ENCODE data around the gene TMEM54. TPM values are rescaled to one million over a fixed set of nuclear protein-coding genes. Genes with fewer than 3 reads are reported as not detected.

TMEM54 gene
- polyA plus RNA-seq, 1 experiment: 34.9 TPM

DNA sequence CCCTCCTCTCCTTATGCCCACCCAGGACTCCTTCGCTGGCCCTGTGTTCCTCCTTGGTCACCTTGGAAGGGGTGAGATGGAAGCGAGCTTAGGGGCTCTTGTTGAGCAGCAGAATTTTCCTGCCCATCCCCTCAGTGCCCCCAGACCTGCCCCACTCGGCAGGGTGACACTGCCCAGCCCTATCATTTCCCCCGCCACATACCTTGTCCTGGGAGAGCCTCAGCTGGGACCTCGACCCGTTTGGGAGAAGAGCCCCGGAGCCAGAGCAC is 29.1 kb downstream of the TMEM54 start:
- Histone ChIP-seq H3K4me3 (ENCODE audit: low read depth, low read length) (no peak overlapping the region), H3K27me3 (ENCODE audit: control insufficient read depth, insufficient read depth, low read length) (peaks cover 7% of the 10 kb centered on the region), H3K36me3 (ENCODE audit: control insufficient read depth, insufficient read depth, low read length) (no peaks in the 10 kb centered on the region; the same call in 1 of the 2 replicates)
- CTCF ChIA-PET: interaction anchor here (0.6 to 6.7 kb wide), 22 partner anchors 9 to 471 kb away, joined by 3 to 53 read pairs (median 5); partner anchors contain the start of genes HPCA and YARS1
- POLR2A ChIA-PET: no interaction called here
- TF ChIP-seq CTCF (IDR thresholded peaks at IDR 0.05; ENCODE audit: insufficient read depth, low read depth, low read length): no peak
- DNase-seq (ENCODE audit: low read depth): no peak

- CTCF ChIA-PET: interaction anchor here (0.6 to 6.7 kb wide), 22 partner anchors 10 to 471 kb away, joined by 3 to 53 read pairs (median 5); partner anchors contain the start of genes HPCA and YARS1
- POLR2A ChIA-PET: no interaction called here
- peaks cover 7% of the 10 kb centered on the region for H3K27me3 ChIP-seq (ENCODE audit: control insufficient read depth, insufficient read depth, low read length)
- DNase-seq (ENCODE audit: low read depth): no peak
- H3K36me3 ChIP-seq (ENCODE audit: control insufficient read depth, insufficient read depth, low read length): no peaks in the 10 kb centered on the region; the same call in 1 of the 2 replicates
- no peak overlapping the region; the same call in 1 of the 2 replicates for H3K4me3 ChIP-seq (ENCODE audit: low read depth, low read length)
- no peak for TF ChIP-seq CTCF (IDR thresholded peaks at IDR 0.05; ENCODE audit: insufficient read depth, low read depth, low read length)
Measured at GRCh38 chr1:32871364-32872191, 29.6 kb downstream of the TMEM54 start.

DNA sequence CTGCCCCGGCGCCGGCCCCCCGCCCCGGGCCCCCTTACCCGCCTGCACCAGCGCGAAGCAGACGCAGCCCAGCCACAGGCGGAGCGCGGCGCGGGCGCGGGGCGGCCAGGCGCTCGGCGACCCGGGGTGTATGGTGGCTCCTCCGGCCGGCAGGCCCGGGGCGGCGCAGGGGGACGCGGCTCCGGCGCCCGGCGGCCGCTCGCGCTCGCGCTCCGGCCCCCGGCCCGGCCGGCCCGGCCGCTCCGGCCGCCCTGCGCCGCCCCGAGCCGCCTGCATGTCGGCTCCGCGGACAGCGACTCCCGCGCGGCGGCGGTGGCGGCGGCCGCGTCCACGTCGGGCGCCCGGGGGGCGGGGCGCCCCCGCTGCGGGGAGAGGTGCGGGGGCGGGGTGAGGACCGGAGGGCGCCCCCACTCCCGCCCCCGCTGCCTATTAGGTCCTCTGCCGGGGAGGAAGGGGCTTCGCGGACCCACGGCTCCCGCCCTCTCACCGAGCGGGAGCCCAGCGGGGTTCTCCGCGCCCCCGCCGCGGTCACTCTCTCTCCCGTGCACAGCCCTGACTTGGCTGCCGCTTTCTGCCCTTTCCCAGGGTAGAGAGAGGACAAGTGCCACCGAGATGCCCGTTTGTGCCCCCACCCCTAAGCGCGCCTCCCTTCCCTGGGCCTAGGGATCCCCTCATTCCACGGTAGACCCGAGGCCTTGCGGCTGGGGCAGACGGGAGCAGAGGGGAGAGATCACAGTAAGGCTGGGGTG is 30.4 kb downstream of the TMEM54 start, which contains the start of gene FNDC5:
TSS of gene FNDC5 (minus strand) at position 298 of the 749 bp plus-strand sequence.
- TF ChIP-seq CTCF (IDR thresholded peaks at IDR 0.05; ENCODE audit: insufficient read depth, low read depth, low read length): 0 out of 2 replicates have a peak, but pooled peaks have one; percentile 1
- H3K4me3 ChIP-seq (ENCODE audit: low read depth, low read length): peak within 1 kb of the TSS; percentile 40
- POLR2A ChIA-PET: interaction anchor here (0.5 kb wide), 1 partner anchor 22 kb away, joined by 12 read pairs; no protein-coding TSS in a partner anchor
- peaks cover 7% of the 10 kb centered on the region for H3K27me3 ChIP-seq (ENCODE audit: control insufficient read depth, insufficient read depth, low read length)
- no peak for DNase-seq (ENCODE audit: low read depth)
- no peaks in the 10 kb centered on the region; the same call in 1 of the 2 replicates for H3K36me3 ChIP-seq (ENCODE audit: control insufficient read depth, insufficient read depth, low read length)
- CTCF ChIA-PET: interaction anchor here (1.0 to 6.7 kb wide), 13 partner anchors 9 to 422 kb away, joined by 3 to 53 read pairs (median 7); partner anchors contain the start of genes HPCA and YARS1

DNA sequence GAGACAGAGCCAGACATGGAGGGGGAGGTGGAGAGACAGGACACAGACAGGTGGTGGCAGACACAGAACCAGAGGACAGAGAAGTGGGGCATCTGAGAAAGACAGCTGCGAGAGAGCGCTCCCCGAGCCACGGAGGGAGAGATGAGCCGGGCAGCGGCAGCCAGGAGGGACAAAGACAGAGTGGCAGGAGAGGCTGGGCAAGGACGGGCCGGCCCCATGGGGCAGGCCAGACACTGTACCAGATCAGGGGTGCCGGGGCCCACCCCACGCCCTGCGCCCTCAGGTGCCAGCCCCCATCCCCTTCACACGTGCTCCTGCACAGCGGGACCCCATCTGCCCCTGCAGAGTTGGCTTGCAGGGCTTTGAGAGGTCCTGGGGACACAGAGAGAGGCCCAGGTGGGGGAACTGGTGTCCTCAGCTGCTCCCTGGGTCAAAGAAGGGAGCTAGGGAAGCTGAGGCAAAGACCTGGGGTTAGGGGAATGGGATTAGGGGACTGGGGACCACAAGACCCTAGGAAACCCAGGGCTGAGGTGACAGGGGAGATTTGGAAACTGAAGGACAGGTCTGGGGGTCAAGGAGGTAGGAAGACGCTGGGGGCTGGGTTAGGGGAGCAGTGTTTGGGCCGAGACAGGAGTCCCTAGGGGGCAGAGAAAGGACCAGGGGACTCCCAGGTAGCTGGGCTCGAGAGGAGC is 31.1 kb downstream of the TMEM54 start:
- ChIA-PET CTCF (interaction anchor here (1.0 to 1.4 kb wide), 3 partner anchors 23 to 350 kb away, joined by 3 read pairs; no protein-coding TSS in a partner anchor), POLR2A (interaction anchor here (0.5 kb wide), 1 partner anchor 23 kb away, joined by 12 read pairs; no protein-coding TSS in a partner anchor)
- peaks cover 7% of the 10 kb centered on the region for H3K27me3 ChIP-seq (ENCODE audit: control insufficient read depth, insufficient read depth, low read length)
- no peaks in the 10 kb centered on the region; the same call in 1 of the 2 replicates for H3K36me3 ChIP-seq (ENCODE audit: control insufficient read depth, insufficient read depth, low read length)
- TF ChIP-seq CTCF (IDR thresholded peaks at IDR 0.05; ENCODE audit: insufficient read depth, low read depth, low read length): no peak
- H3K4me3 ChIP-seq (ENCODE audit: low read depth, low read length): peak overlapping the region; percentile 0; the same call in 1 of the 2 replicates
- DNase-seq (ENCODE audit: low read depth): no peak

Data from BJ (cell line).